RWPE2 (cell line): ENCODE results near the gene GNG14.

Experiments
- ATAC-seq: fragments of 200-7000 bp; cut with Tn5 transposase; 3 replicates; pipeline ENCODE4 v1.9.1; 2021; ENCODE audit warnings: low read depth
- DNase-seq: peaks from one replicate; pipeline ENCODE4 v3.0.0-alpha.2; 2020; ENCODE audit warnings: low spot score
- H3K27ac ChIP-seq: fragments of 450-650 bp; 2 replicates; pipeline ENCODE4 v1.5.1; 2017; ENCODE audit warnings: mild to moderate bottlenecking; ENCODE audit not compliant: poor library complexity, severe bottlenecking
- H3K27me3 ChIP-seq: fragments of 250-450 bp; sonication (Bioruptor Pico); 2 replicates; pipeline ENCODE4 v1.5.1; 2021; ENCODE audit warnings: mild to moderate bottlenecking, moderate library complexity; ENCODE audit not compliant: insufficient read depth, poor library complexity, severe bottlenecking
- H3K36me3 ChIP-seq: fragments of 250-450 bp; sonication (Bioruptor Pico); 2 replicates; pipeline ENCODE4 v1.5.1; 2020; ENCODE audit warnings: low read depth, mild to moderate bottlenecking, moderate library complexity
- H3K4me1 ChIP-seq: fragments of 250-450 bp; sonication (Bioruptor Pico); 2 replicates; pipeline ENCODE4 v1.5.1; 2021; ENCODE audit warnings: mild to moderate bottlenecking, moderate library complexity; ENCODE audit not compliant: insufficient read depth, poor library complexity, severe bottlenecking
- H3K4me3 ChIP-seq: fragments of 250-450 bp; sonication (Bioruptor Pico); 2 replicates; pipeline ENCODE4 v1.5.1; 2021; ENCODE audit warnings: mild to moderate bottlenecking, moderate library complexity; ENCODE audit not compliant: severe bottlenecking
- H3K9me3 ChIP-seq: fragments of 250-450 bp; sonication (Bioruptor Pico); 2 replicates; pipeline ENCODE4 v1.5.1; 2021; ENCODE audit warnings: mild to moderate bottlenecking, moderate library complexity; ENCODE audit not compliant: severe bottlenecking
- CTCF ChIP-seq: fragments of 450-650 bp; IDR thresholded peaks from one replicate; pipeline ENCODE4 v1.5.1; 2017; ENCODE audit warnings: mild to moderate bottlenecking, moderate library complexity; ENCODE audit not compliant: poor library complexity, severe bottlenecking

GNG14 gene

DNA sequence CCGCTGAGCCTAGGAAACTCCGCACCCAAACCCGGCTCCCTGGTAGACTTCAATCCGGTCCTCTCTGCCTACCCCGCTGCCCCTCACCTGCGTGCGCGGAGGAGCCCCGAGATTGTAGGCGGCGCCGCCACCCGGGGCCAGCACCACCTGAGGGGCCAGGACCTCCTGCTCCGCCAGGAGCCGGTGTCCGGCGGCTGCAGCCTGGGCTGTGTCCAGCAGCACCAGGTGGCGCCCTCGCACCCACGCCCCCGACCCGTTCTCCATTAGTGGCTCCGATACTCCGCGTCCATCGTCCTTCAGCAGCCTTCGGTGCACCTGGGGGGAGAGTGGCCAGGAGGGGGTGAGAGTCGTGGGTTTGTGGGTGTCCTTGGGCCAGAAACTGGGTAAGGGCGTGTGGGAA lies 39.7 kb upstream of the GNG14 start:
- no peak overlapping the region for H3K27ac ChIP-seq
- H3K9me3 ChIP-seq: no peaks in the 10 kb centered on the region
- peak overlapping the region; percentile 35 for H3K4me3 ChIP-seq
- H3K27me3 ChIP-seq: no peaks in the 10 kb centered on the region
- TF ChIP-seq CTCF: peak; percentile 71
- no peaks in the 10 kb centered on the region for H3K36me3 ChIP-seq
- DNase-seq: no peak
- H3K4me1 ChIP-seq: no peaks in the 10 kb centered on the region
- ATAC-seq: peak; percentile 52

DNA sequence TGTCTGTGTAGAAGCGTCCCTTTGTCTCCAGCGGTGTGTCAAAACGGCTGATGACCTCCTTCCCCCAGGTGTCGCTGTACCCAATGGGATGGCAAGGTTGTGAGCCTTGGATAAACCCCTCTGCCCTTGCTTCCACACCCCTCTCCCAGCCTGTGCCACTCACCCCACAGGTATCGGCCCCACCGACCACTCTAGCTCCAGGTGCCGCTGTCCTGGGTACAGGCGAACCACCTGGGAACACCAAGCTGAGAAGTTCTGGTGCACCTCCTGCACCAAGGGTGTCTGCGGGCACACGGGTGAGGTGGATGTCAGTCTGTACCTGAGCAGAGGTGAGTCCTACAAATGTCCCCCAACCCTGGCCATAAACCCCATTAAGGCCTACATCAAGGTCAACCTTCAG lies 37.9 kb upstream of the GNG14 start:
- DNase-seq: no peak
- ATAC-seq: no peak
- Histone ChIP-seq H3K9me3 (no peaks in the 10 kb centered on the region), H3K27me3 (no peaks in the 10 kb centered on the region), H3K27ac (no peak overlapping the region), H3K4me3 (no peak overlapping the region), H3K36me3 (no peaks in the 10 kb centered on the region), H3K4me1 (no peaks in the 10 kb centered on the region)
- no peak for TF ChIP-seq CTCF

DNA sequence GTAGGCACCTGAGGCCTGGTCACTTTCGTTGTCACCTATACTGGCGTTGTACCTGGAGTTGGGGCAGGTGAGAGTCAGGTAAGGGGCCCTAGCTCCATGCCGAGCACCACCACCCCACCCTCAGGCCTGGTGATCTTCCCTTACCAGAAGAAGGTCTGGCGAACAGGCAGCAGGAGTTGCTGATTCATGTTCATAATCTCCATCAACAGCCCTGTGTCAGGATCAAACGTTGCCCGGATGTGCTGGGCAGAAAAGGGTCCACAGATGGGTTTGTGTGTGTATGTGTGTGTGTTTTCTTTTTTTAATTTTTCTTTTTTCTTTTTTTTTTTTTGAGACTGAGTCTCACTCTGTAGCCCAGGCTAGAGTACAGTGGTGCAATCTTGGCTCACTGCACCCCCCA lies 35.6 kb upstream of the GNG14 start:
- TF ChIP-seq CTCF: no peak
- ATAC-seq: no peak
- DNase-seq: no peak
- H3K4me3 ChIP-seq: no peak overlapping the region
- H3K27ac ChIP-seq: no peak overlapping the region
- no peaks in the 10 kb centered on the region for H3K9me3 ChIP-seq
- no peaks in the 10 kb centered on the region for H3K27me3 ChIP-seq
- H3K36me3 ChIP-seq: no peaks in the 10 kb centered on the region; the same call in 1 of the 2 replicates
- H3K4me1 ChIP-seq: no peaks in the 10 kb centered on the region

DNA sequence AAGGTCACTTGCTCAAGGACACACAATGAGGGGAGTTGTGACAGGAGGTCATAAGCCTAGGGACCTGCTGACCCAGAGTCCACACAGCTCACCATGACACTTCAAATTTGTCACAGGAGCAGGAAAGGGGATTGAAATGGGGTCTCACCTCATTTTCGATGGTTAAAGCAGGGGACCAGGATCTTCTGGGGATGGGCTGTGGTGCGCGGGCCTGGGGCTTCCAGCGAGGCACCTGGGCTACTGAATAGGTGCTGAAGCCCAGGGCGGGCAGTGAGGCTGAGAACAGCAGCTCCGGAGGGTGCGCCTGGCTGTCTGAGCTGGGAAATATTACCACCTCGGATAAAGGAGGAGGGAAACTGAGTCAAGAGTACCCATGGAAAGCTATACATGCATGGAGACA lies 32.3 kb upstream of the GNG14 start:
- Histone ChIP-seq H3K9me3 (no peaks in the 10 kb centered on the region), H3K4me3 (no peak overlapping the region), H3K27me3 (no peaks in the 10 kb centered on the region), H3K27ac (no peak overlapping the region), H3K4me1 (no peaks in the 10 kb centered on the region), H3K36me3 (peaks cover 3% of the 10 kb centered on the region; the same call in 1 of the 2 replicates)
- no peak for DNase-seq
- TF ChIP-seq CTCF: no peak
- no peak for ATAC-seq

- no peak for ATAC-seq
- H3K9me3 ChIP-seq: no peaks in the 10 kb centered on the region
- H3K4me1 ChIP-seq: no peaks in the 10 kb centered on the region
- H3K27ac ChIP-seq: no peak overlapping the region
- TF ChIP-seq CTCF: no peak
- H3K36me3 ChIP-seq: peaks cover 13% of the 10 kb centered on the region
- no peak overlapping the region for H3K4me3 ChIP-seq
- no peak for DNase-seq
- H3K27me3 ChIP-seq: no peaks in the 10 kb centered on the region
These were observed 30.8 kb upstream of the GNG14 start for GRCh38 chr19:12656899-12657571.
